H1 (cell line): Measurements from ENCODE around the gene MRPS5. TPM values are rescaled to one million over a fixed set of nuclear protein-coding genes. Genes with fewer than 3 reads are reported as not detected.

Experiments used
- CTCF ChIA-PET: fragments of 300-600 bp; sonication (Branson Sonifier 250); formaldehyde crosslinking; loops from one replicate; lab custom pipeline; 2021; ENCODE audit not compliant: partially characterized antibody; lab: Charles Lee
- POLR2A ChIA-PET: fragments of 300-600 bp; sonication (Branson Sonifier 250); formaldehyde crosslinking; loops from one replicate; lab custom pipeline; 2021; ENCODE audit warnings: inconsistent platforms; ENCODE audit not compliant: partially characterized antibody; lab: Charles Lee
- DNase-seq, 2 experiments: peaks; one replicate each; pipeline versions ENCODE4 v3.0.0 to v3.0.0-alpha.2; 2010 to 2022; ENCODE audit warnings: low spot score in 2 of 2, low read depth in 1 of 2, mixed read lengths in 1 of 2
- FAIRE-seq: peaks from 2 replicates; lab custom pipeline; 2011; peaks lifted over from hg19 to GRCh38; lab: Jason Lieb, UNC
- H2AFZ ChIP-seq: 2 replicates; pipeline ENCODE4 v1.8.1; 2012; ENCODE audit warnings: low read length, inconsistent platforms
- H2AK5ac ChIP-seq: 2 replicates; pipeline ENCODE4 v1.6.1; 2013; ENCODE audit warnings: low read depth, low read length
- H2BK120ac ChIP-seq: replicated peaks from 2 replicates; pipeline ENCODE3; 2013; ENCODE audit warnings: low read depth, low read length, inconsistent platforms
- H2BK12ac ChIP-seq: 2 replicates; pipeline ENCODE4 v1.6.1; 2013; ENCODE audit warnings: low read depth, low read length
- H2BK15ac ChIP-seq: 2 replicates; pipeline ENCODE4 v1.6.1; 2013; ENCODE audit warnings: low read length
- H2BK20ac ChIP-seq: 2 replicates; pipeline ENCODE4 v1.6.1; 2013; ENCODE audit warnings: low read length
- H2BK5ac ChIP-seq: 2 replicates; pipeline ENCODE4 v1.6.1; 2013; ENCODE audit warnings: low read depth, low read length
- H3K14ac ChIP-seq: 2 replicates; pipeline ENCODE4 v1.6.1; 2013; ENCODE audit warnings: inconsistent platforms; ENCODE audit not compliant: insufficient read length
- H3K18ac ChIP-seq: 2 replicates; pipeline ENCODE4 v1.6.1; 2013; ENCODE audit warnings: low read length; ENCODE audit errors: extremely low read depth
- H3K23ac ChIP-seq: 2 replicates; pipeline ENCODE4 v1.6.1; 2013; ENCODE audit warnings: inconsistent platforms; ENCODE audit not compliant: insufficient read length
- H3K23me2 ChIP-seq: 2 replicates; pipeline ENCODE4 v1.6.1; 2013; ENCODE audit warnings: low read depth, low read length
- H3K27ac ChIP-seq: 2 replicates; pipeline ENCODE4 v1.6.1; 2011; ENCODE audit warnings: low read depth, low read length, inconsistent platforms
- H3K27me3 ChIP-seq, 4 experiments: replicated peaks in 1 of 4; 1 replicate in 1 of 4; 2 replicates in 3 of 4; pipeline versions ENCODE4 v1.6.1 to v1.8.1; 2011 to 2013; ENCODE audit warnings: low read length in 3 of 4, mild to moderate bottlenecking in 3 of 4, inconsistent platforms in 2 of 4, mixed read lengths in 2 of 4, moderate library complexity in 1 of 4; ENCODE audit not compliant: control insufficient read depth in 3 of 4, insufficient read depth in 3 of 4; ENCODE audit errors: extremely low read depth in 1 of 4
- H3K36me3 ChIP-seq, 4 experiments: 2 replicates each; pipeline versions ENCODE4 v1.6.1 to v1.8.1; 2011 to 2013; ENCODE audit warnings: mild to moderate bottlenecking in 4 of 4, low read length in 3 of 4, moderate library complexity in 2 of 4, control low read depth in 1 of 4, inconsistent platforms in 1 of 4; ENCODE audit not compliant: insufficient read depth in 4 of 4, control insufficient read depth in 2 of 4
- H3K4ac ChIP-seq: replicated peaks from 2 replicates; pipeline ENCODE3; 2013; ENCODE audit warnings: low read length, low read depth, mixed read lengths, inconsistent platforms; ENCODE audit not compliant: insufficient read length
- H3K4me1 ChIP-seq, 4 experiments: replicated peaks in 1 of 4; 1 replicate in 1 of 4; 2 replicates in 3 of 4; pipeline versions ENCODE4 v1.6.1 to v1.8.1; 2011 to 2013; ENCODE audit warnings: low read length in 3 of 4, inconsistent platforms in 2 of 4, mixed read lengths in 1 of 4; ENCODE audit not compliant: insufficient read depth in 4 of 4, control insufficient read depth in 3 of 4
- H3K4me2 ChIP-seq, 2 experiments: 2 replicates each; pipeline versions ENCODE4 v1.6.1 to v1.8.1; 2011 to 2013; ENCODE audit warnings: low read depth in 2 of 2, low read length in 2 of 2, control low read depth in 1 of 2, inconsistent platforms in 1 of 2, mild to moderate bottlenecking in 1 of 2; ENCODE audit not compliant: insufficient read depth in 1 of 2
- H3K4me3 ChIP-seq, 4 experiments: fragments of 200-600, 300-600 bp in 1 of 4; sonication (generic), shearing (Covaris generic), sonication (Bioruptor Twin) in 1 of 4; 2 replicates each; pipeline versions ENCODE4 v1.5.1 to v1.8.1; 2011 to 2016; ENCODE audit warnings: low read length in 4 of 4, low read depth in 3 of 4, control low read depth in 2 of 4, inconsistent platforms in 2 of 4, mild to moderate bottlenecking in 2 of 4, mixed read lengths in 1 of 4, moderate library complexity in 1 of 4; ENCODE audit not compliant: insufficient read depth in 2 of 4; ENCODE audit errors: extremely low read depth in 1 of 4
- H3K56ac ChIP-seq: replicated peaks from 2 replicates; pipeline ENCODE3; 2013; ENCODE audit warnings: low read depth, mild to moderate bottlenecking, mixed read lengths, low read length, inconsistent platforms; ENCODE audit not compliant: insufficient read length
- H3K79me1 ChIP-seq: 2 replicates; pipeline ENCODE4 v1.6.1; 2013; ENCODE audit warnings: low read depth, low read length, control low read depth
- H3K79me2 ChIP-seq, 2 experiments: 2 replicates each; pipeline versions ENCODE4 v1.6.1 to v1.8.1; 2012 to 2013; ENCODE audit warnings: low read length in 2 of 2, mild to moderate bottlenecking in 2 of 2, inconsistent platforms in 1 of 2; ENCODE audit not compliant: insufficient read depth in 2 of 2, control insufficient read depth in 1 of 2
- H3K9ac ChIP-seq, 4 experiments: replicated peaks in 1 of 4; 1 replicate in 1 of 4; 2 replicates in 3 of 4; pipeline versions ENCODE4 v1.6.1 to v1.8.1; 2011 to 2013; ENCODE audit warnings: low read depth in 3 of 4, low read length in 3 of 4, control low read depth in 2 of 4, mild to moderate bottlenecking in 2 of 4, moderate library complexity in 2 of 4, inconsistent platforms in 1 of 4; ENCODE audit errors: extremely low read depth in 1 of 4
- H3K9me3 ChIP-seq, 2 experiments: 2 replicates each; pipeline versions ENCODE4 v1.6.1 to v1.8.1; 2012 to 2013; ENCODE audit warnings: mild to moderate bottlenecking in 2 of 2, moderate library complexity in 2 of 2, control low read depth in 1 of 2, inconsistent platforms in 1 of 2, low read depth in 1 of 2, low read length in 1 of 2, mixed read lengths in 1 of 2; ENCODE audit not compliant: insufficient read depth in 2 of 2
- H4K20me1 ChIP-seq, 2 experiments: replicated peaks in 1 of 2; 2 replicates each; pipeline versions ENCODE3 to v1.8.1; 2011 to 2013; ENCODE audit warnings: inconsistent platforms in 2 of 2, low read length in 2 of 2, mild to moderate bottlenecking in 1 of 2; ENCODE audit not compliant: insufficient read depth in 2 of 2, control insufficient read depth in 1 of 2
- H4K5ac ChIP-seq: 2 replicates; pipeline ENCODE4 v1.6.1; 2013; ENCODE audit warnings: low read length, low read depth, mixed read lengths, inconsistent platforms; ENCODE audit not compliant: insufficient read length
- H4K8ac ChIP-seq: 2 replicates; pipeline ENCODE4 v1.8.0; 2013; ENCODE audit warnings: mild to moderate bottlenecking, moderate library complexity, low read length, inconsistent platforms; ENCODE audit not compliant: insufficient read depth; ENCODE audit errors: extremely low read depth
- H4K91ac ChIP-seq: replicated peaks from 2 replicates; pipeline ENCODE3; 2013; ENCODE audit warnings: low read length, mixed read lengths, inconsistent platforms; ENCODE audit not compliant: insufficient read length
- ATF2 ChIP-seq: IDR thresholded peaks from 2 replicates; pipeline ENCODE4 v1.6.1; 2012; ENCODE audit warnings: low read length, inconsistent platforms
- CBX5 ChIP-seq: fragments of 300-800, 300-1000 bp; sonication (generic); IDR thresholded peaks from 2 replicates; pipeline ENCODE4 v1.7.1; 2016; ENCODE audit warnings: antibody characterized with exemption, low read length, low read depth
- CBX8 ChIP-seq: fragments of 300-800, 300-1000 bp; sonication (generic); IDR thresholded peaks from 2 replicates; pipeline ENCODE4 v1.7.1; 2016; ENCODE audit warnings: low read depth, low read length, borderline replicate concordance
- EGR1 ChIP-seq: IDR thresholded peaks from 2 replicates; pipeline ENCODE4 v1.6.1; 2011; ENCODE audit warnings: low read depth, low read length, borderline replicate concordance
- GABPA ChIP-seq: IDR thresholded peaks from 2 replicates; pipeline ENCODE4 v1.6.1; 2011; ENCODE audit warnings: mild to moderate bottlenecking, low read length, moderate library complexity, borderline replicate concordance; ENCODE audit not compliant: insufficient read depth
- GTF2F1 ChIP-seq: IDR thresholded peaks from 2 replicates; pipeline ENCODE4 v1.6.1; 2012; ENCODE audit warnings: low read depth, low read length, improper control_type of control experiment, borderline replicate concordance
- HDAC6 ChIP-seq: IDR thresholded peaks from one replicate; pipeline ENCODE4 v1.7.1; 2012; ENCODE audit warnings: low read depth, mild to moderate bottlenecking, inconsistent platforms, low read length, moderate library complexity
- JUND ChIP-seq: IDR thresholded peaks from 2 replicates; pipeline ENCODE4 v1.6.1; 2011; ENCODE audit warnings: mild to moderate bottlenecking, improper control_type of control experiment, low read length
- KDM5A ChIP-seq: fragments of 200-600 bp; IDR thresholded peaks from 2 replicates; pipeline ENCODE4 v1.7.1; 2012; ENCODE audit warnings: mild to moderate bottlenecking, low read length, inconsistent platforms, mixed read lengths
- POU5F1 ChIP-seq: IDR thresholded peaks from 2 replicates; pipeline ENCODE4 v1.6.1; 2011; ENCODE audit warnings: low read depth, mild to moderate bottlenecking, low read length, moderate library complexity
- RBBP5 ChIP-seq: IDR thresholded peaks from 2 replicates; pipeline ENCODE4 v1.7.1; 2012; ENCODE audit warnings: low read depth, mild to moderate bottlenecking, inconsistent platforms, low read length, moderate library complexity, borderline replicate concordance
- SP4 ChIP-seq: IDR thresholded peaks from 2 replicates; pipeline ENCODE4 v1.6.1; 2012; ENCODE audit warnings: low read length, inconsistent platforms
- TEAD4 ChIP-seq: IDR thresholded peaks from 2 replicates; pipeline ENCODE4 v1.6.1; 2012; ENCODE audit warnings: low read depth, low read length, inconsistent platforms, mixed read lengths
- WGBS, 2 experiments: shearing (Covaris generic) in 1 of 2; methylation state at CpG; one replicate each; pipeline versions ENCODE4 v1.1.6 to v1.1.7; 2013 to 2015; ENCODE audit warnings: low lambda C conversion rate in 2 of 2, mixed read lengths in 2 of 2, inconsistent platforms in 1 of 2, low coverage in 1 of 2, missing lambda C conversion rate in 1 of 2; ENCODE audit not compliant: insufficient replicate concordance in 2 of 2, insufficient coverage in 1 of 2, insufficient read length in 1 of 2; ENCODE audit errors: extremely low coverage in 1 of 2, missing lambda C conversion rate in 1 of 2; 5-methylcytosine and 5-hydroxymethylcytosine counted together
- polyA plus RNA-seq, 7 experiments: library from polyadenylated mRNA; depleted of rRNA in 3 of 7; stranded (reverse) in 5 of 7; unstranded in 2 of 7; fragments of >200 nt in 5 of 7; fragments of 200-250 nt in 2 of 7; gene quantifications; 1 replicate in 5 of 7; 2 replicates in 1 of 7; 4 replicates in 1 of 7; pipeline versions ENCODE4 v1.2.1 to v1.2.3, GENCODE V29; 2011 to 2013; ENCODE audit warnings: missing spikeins in 2 of 7, mixed read lengths in 2 of 7
- total RNA-seq: library from RNA; stranded (reverse); fragmentation: NEBNext Ultra II Directional; extraction: Animal tissue kit (Norgen Biotek cat#: 25700); gene quantifications from 2 replicates; pipeline ENCODE4 v1.2.1, GENCODE V29; 2021

MRPS5 gene
- total and polyA plus RNA-seq, 2 of the 8 experiments (the other 6 are each of a cell fraction or from before 2014, with no cell fraction given) = 36.7 to 53.0 TPM

- Histone ChIP-seq H4K5ac (no peak overlapping the region), H2BK20ac (no peak overlapping the region), H3K79me2 (no peaks in the 10 kb centered on the region), H3K36me3 (no peaks in the 10 kb centered on the region), H2AK5ac (no peak overlapping the region), H3K4me3 (no peak overlapping the region), H3K4me1 (no peaks in the 10 kb centered on the region; a peak in 1 of 7 replicates), H3K18ac (no peak overlapping the region), H4K91ac (no peak overlapping the region), H3K14ac (no peak overlapping the region), H4K8ac (peak overlapping the region; percentile 64; the same call in 1 of the 2 replicates), H2BK120ac (no peak overlapping the region), H2BK15ac (no peak overlapping the region), H4K20me1 (no peaks in the 10 kb centered on the region), H2BK5ac (no peak overlapping the region), H3K56ac (no peak overlapping the region), H3K9ac (no peak overlapping the region), H3K79me1 (no peaks in the 10 kb centered on the region), H3K27ac (no peak overlapping the region), H2BK12ac (no peak overlapping the region), H3K23me2 (no peaks in the 10 kb centered on the region), H2AFZ (no peak overlapping the region), H3K27me3 (peaks cover 0 to 6% (median 6%) of the 10 kb centered on the region in 4 experiments; a peak in 4 of 7 replicates), H3K9me3 (peaks cover 24 to 62% of the 10 kb centered on the region in 2 experiments), H3K23ac (no peak overlapping the region), H3K4me2 (no peak overlapping the region), H3K4ac (no peak overlapping the region)
- CTCF ChIA-PET = interaction anchor here (0.6 kb wide), 1 partner anchor 50 kb away, joined by 3 read pairs; no protein-coding TSS in a partner anchor
- FAIRE-seq (no peak), DNase-seq (peak in 1 of 2 experiments; percentile 32)
- WGBS, 2 experiments = 70% methylated on average over 4 of the region's 4 CpGs; no CpG with 5 or more reads in 1 of the 2 experiments
- no peak for TF ChIP-seq JUND
- TF ChIP-seq HDAC6 = no peak
- TF ChIP-seq KDM5A = no peak
- TF ChIP-seq POU5F1 = no peak
- no peak for TF ChIP-seq GABPA
- TF ChIP-seq EGR1 = no peak
- TF ChIP-seq GTF2F1 = no peak
- no peak for TF ChIP-seq RBBP5
- TF ChIP-seq TEAD4 = no peak
- TF ChIP-seq ATF2 = no peak
- TF ChIP-seq CBX5 = no peak
- no peak for TF ChIP-seq CBX8
- TF ChIP-seq SP4 = no peak
- POLR2A ChIA-PET = interaction anchor here (0.7 kb wide), 1 partner anchor 1072 kb away, joined by 3 read pairs; no protein-coding TSS in a partner anchor
Observed at GRCh38 chr2:95072424-95072823, 49.2 kb downstream of the MRPS5 start.
